K562 (cell line): ENCODE data around the gene VENTX. TPM values are rescaled to one million over a fixed set of nuclear protein-coding genes. Genes with fewer than 3 reads are reported as not detected.

Experiments used
- ADNP ChIP-seq: fragments of 200-800 bp; sonication (Bioruptor generic); IDR thresholded peaks from 2 replicates; pipeline ENCODE4 v1.6.1; 2016; ENCODE audit warnings: missing genetic modification characterization, missing compliant biosample characterization
- ARID3B ChIP-seq: fragments of 250-450 bp; sonication (Bioruptor Pico); IDR thresholded peaks from 2 replicates; pipeline ENCODE4 v1.4.0; 2020; ENCODE audit warnings: borderline replicate concordance
- ARNT ChIP-seq, 2 experiments: fragments of 450-650 bp; IDR thresholded peaks; 2 replicates each; pipeline ENCODE4 v1.6.1; 2016; ENCODE audit warnings: mild to moderate bottlenecking in 1 of 2
- ATF7 ChIP-seq: fragments of 450-650 bp; IDR thresholded peaks from 2 replicates; pipeline ENCODE4 v1.7.1; 2014; ENCODE audit warnings: mild to moderate bottlenecking, moderate library complexity
- CREB3L1 ChIP-seq: fragments of 450-650 bp; IDR thresholded peaks from 2 replicates; pipeline ENCODE4 v1.6.1; 2014; ENCODE audit warnings: low read depth, mild to moderate bottlenecking, moderate library complexity, borderline replicate concordance
- CREM ChIP-seq: IDR thresholded peaks from 2 replicates; pipeline ENCODE4 v1.6.1; 2014; ENCODE audit warnings: antibody characterized with exemption, low read depth
- CTCFL ChIP-seq: IDR thresholded peaks from 2 replicates; pipeline ENCODE4 v1.6.1; 2011; ENCODE audit warnings: borderline replicate concordance, low read depth, mild to moderate bottlenecking, moderate library complexity, low read length; ENCODE audit not compliant: insufficient read depth, poor library complexity, severe bottlenecking
- FOSL1 ChIP-seq: fragments of 200-800 bp; sonication (Bioruptor generic); conservative IDR thresholded peaks from 2 replicates; pipeline ENCODE4 v1.6.1; 2016; ENCODE audit warnings: missing genetic modification characterization, missing compliant biosample characterization
- FOXK1 ChIP-seq: sonication (generic); formaldehyde crosslinking; IDR thresholded peaks from 2 replicates; pipeline ENCODE4 v1.8.0; 2022; ENCODE audit warnings: missing genetic modification reagents, mild to moderate bottlenecking, borderline replicate concordance
- HSF4 ChIP-seq: fragments of 250-450 bp; sonication (Bioruptor Pico); IDR thresholded peaks from 2 replicates; pipeline ENCODE4 v2.1.2; 2022; ENCODE audit warnings: mild to moderate bottlenecking, moderate library complexity, borderline replicate concordance
- NFXL1 ChIP-seq: fragments of 450-650 bp; formaldehyde crosslinking; IDR thresholded peaks from 2 replicates; pipeline ENCODE4 v1.4.0; 2021; ENCODE audit warnings: mild to moderate bottlenecking
- PPARD ChIP-seq: fragments of 250-450 bp; sonication (Bioruptor Pico); IDR thresholded peaks from 2 replicates; pipeline ENCODE4 v1.8.0; 2022; ENCODE audit warnings: inconsistent platforms, mild to moderate bottlenecking, moderate library complexity
- PTRF ChIP-seq: fragments of 450-650 bp; IDR thresholded peaks from 2 replicates; pipeline ENCODE4 v1.6.1; 2016; ENCODE audit warnings: mild to moderate bottlenecking, missing genetic modification characterization, missing compliant biosample characterization
- RBFOX2 ChIP-seq: fragments of 200-400 bp; formaldehyde crosslinking; IDR thresholded peaks from 2 replicates; pipeline ENCODE4 v1.6.1; 2017; ENCODE audit warnings: low read depth, mild to moderate bottlenecking, low read length, moderate library complexity
- SIX5 ChIP-seq, 2 experiments: IDR thresholded peaks; 2 replicates each; pipeline ENCODE4 v1.6.1; 2011; ENCODE audit warnings: low read length in 2 of 2, borderline replicate concordance in 1 of 2, low read depth in 1 of 2, mild to moderate bottlenecking in 1 of 2, moderate library complexity in 1 of 2; ENCODE audit not compliant: insufficient read depth in 1 of 2
- SMARCC2 ChIP-seq: fragments of 450-650 bp; IDR thresholded peaks from 2 replicates; pipeline ENCODE4 v1.6.1; 2017; ENCODE audit warnings: antibody characterized with exemption, moderate library complexity, mild to moderate bottlenecking, low read depth
- TCFL5 ChIP-seq: fragments of 250-450 bp; sonication (Bioruptor Pico); conservative IDR thresholded peaks from 2 replicates; pipeline ENCODE4 v1.6.1; 2021; ENCODE audit warnings: mild to moderate bottlenecking, moderate library complexity, matching md5 sums
- THAP12 ChIP-seq: fragments of 250-450 bp; sonication (Bioruptor Pico); IDR thresholded peaks from 2 replicates; pipeline ENCODE4 v1.9.0; 2021; ENCODE audit warnings: mild to moderate bottlenecking, inconsistent platforms
- ZNF512 ChIP-seq: IDR thresholded peaks from 2 replicates; pipeline ENCODE4 v1.6.1; 2016; ENCODE audit warnings: missing genetic modification characterization, missing compliant biosample characterization
- ZSCAN29 ChIP-seq: fragments of 450-650 bp; IDR thresholded peaks from 2 replicates; pipeline ENCODE4 v1.6.1; 2017
- polyA plus RNA-seq, 8 experiments: library from polyadenylated mRNA; depleted of rRNA in 4 of 8; stranded (reverse) in 5 of 8; unstranded in 3 of 8; fragments of >200 nt; fragmentation: Nextera tagmentation in 2 of 8; fragmentation: Illumina TruSeq in 1 of 8; extraction: Ambion mirVana in 2 of 8; extraction: Trizol in 1 of 8; gene quantifications; 2 replicates each; pipeline versions ENCODE4 v1.2.1 to v1.2.3, GENCODE V29; 2011 to 2014; ENCODE audit warnings: inconsistent platforms in 1 of 8, missing spikeins in 1 of 8
- total RNA-seq, 7 experiments: library from RNA; depleted of rRNA in 6 of 7; stranded (reverse); fragments of >200 nt in 6 of 7; fragmentation: Illumina TruSeq in 2 of 7; extraction: Trizol in 2 of 7; gene quantifications; 2 replicates each; pipeline versions ENCODE4 v1.2.1 to v1.2.3, GENCODE V29; 2011 to 2021; ENCODE audit warnings: low replicate concordance in 1 of 7

VENTX gene
- total and polyA plus RNA-seq, 9 of the 15 experiments (the other 6 are each of a cell fraction or from before 2014, with no cell fraction given): 0.07 to 0.70 (median 0.20) TPM; not detected in 1

GRCh38 chr10:133235265-133235855 lies 2.3 kb upstream of the VENTX start (continued):
- TF ChIP-seq ZNF512 (tag) (no peak), ZSCAN29 (no peak), ADNP (tag) (no peak), ARNT (IDR thresholded peaks at IDR 0.05) (no peak), FOSL1 (tag) (no peak), CREB3L1 (no peak), CTCFL (no peak), PTRF (tag) (no peak), CREM (peak; percentile 82), SMARCC2 (no peak), FOXK1 (no peak), ATF7 (no peak), TCFL5 (CRISPR knock-in tag) (no peak), SIX5 (IDR thresholded peaks at IDR 0.05; ENCODE audit: borderline replicate concordance in 1 of 2, insufficient read depth in 1 of 2, low read depth in 1 of 2, low read length in 2 of 2) (no peak), HSF4 (CRISPR knock-in tag) (no peak), NFXL1 (no peak), THAP12 (CRISPR knock-in tag) (no peak), RBFOX2 (peak; percentile 49), PPARD (CRISPR knock-in tag) (no peak), ARID3B (CRISPR knock-in tag) (no peak)
